DOHH2 (cell line): Measurements from ENCODE around the gene WIPF2.

Source experiments
- H3F3A ChIP-seq: fragments of 200-600 bp; sonication (generic), shearing (Covaris generic); 2 replicates; pipeline ENCODE4 v1.6.0; 2016; ENCODE audit warnings: antibody characterized with exemption, mild to moderate bottlenecking; ENCODE audit not compliant: control insufficient read depth, insufficient read depth
- H3K27ac ChIP-seq: fragments of 200-600 bp; sonication (generic); 2 replicates; pipeline ENCODE4 v1.5.1; 2014; ENCODE audit warnings: low read depth, mild to moderate bottlenecking, low read length, moderate library complexity
- H3K27me3 ChIP-seq: fragments of 200-600 bp; sonication (generic); 2 replicates; pipeline ENCODE4 v1.6.1; 2014; ENCODE audit warnings: mild to moderate bottlenecking, low read length, mixed read lengths; ENCODE audit not compliant: control insufficient read depth
- H3K36me3 ChIP-seq: fragments of 200-600 bp; sonication (generic); 2 replicates; pipeline ENCODE4 v1.6.1; 2014; ENCODE audit warnings: mild to moderate bottlenecking, low read length, moderate library complexity, mixed read lengths; ENCODE audit not compliant: control insufficient read depth
- H3K4me1 ChIP-seq: fragments of 200-600 bp; sonication (generic); 2 replicates; pipeline ENCODE4 v1.6.1; 2014; ENCODE audit warnings: mild to moderate bottlenecking, low read length, mixed read lengths; ENCODE audit not compliant: control insufficient read depth
- H3K4me2 ChIP-seq: fragments of 200-600 bp; sonication (generic); 2 replicates; pipeline ENCODE4 v1.6.0; 2014; ENCODE audit warnings: mild to moderate bottlenecking, low read length, moderate library complexity
- H3K4me3 ChIP-seq: fragments of 200-600 bp; sonication (generic); 2 replicates; pipeline ENCODE4 v1.5.1; 2014; ENCODE audit warnings: mild to moderate bottlenecking, low read length, mixed read lengths
- H3K79me2 ChIP-seq: fragments of 200-600 bp; sonication (generic); 2 replicates; pipeline ENCODE4 v1.6.1; 2014; ENCODE audit warnings: mild to moderate bottlenecking, low read length, mixed read lengths; ENCODE audit not compliant: control insufficient read depth
- H3K9me2 ChIP-seq: fragments of 200-600 bp; sonication (generic); replicated peaks from 2 replicates; pipeline ENCODE4 v1.6.1; 2014; ENCODE audit warnings: mild to moderate bottlenecking, low read length, mixed read lengths; ENCODE audit not compliant: control insufficient read depth
- H3K9me3 ChIP-seq: fragments of 200-600 bp; sonication (generic); 2 replicates; pipeline ENCODE4 v1.6.1; 2014; ENCODE audit warnings: antibody characterized with exemption, low read length, mixed read lengths; ENCODE audit not compliant: control insufficient read depth, insufficient read depth
- H4K20me1 ChIP-seq: fragments of 200-600 bp; sonication (generic); 2 replicates; pipeline ENCODE4 v1.6.0; 2014; ENCODE audit warnings: low read depth, mild to moderate bottlenecking, antibody characterized with exemption, low read length, moderate library complexity; ENCODE audit not compliant: control insufficient read depth, insufficient read depth
- EZH2phosphoT487 ChIP-seq: fragments of 200-600 bp; sonication (generic); IDR thresholded peaks from 2 replicates; pipeline ENCODE4 v1.6.1; 2017; ENCODE audit warnings: borderline replicate concordance, mild to moderate bottlenecking, antibody characterized with exemption, low read length, moderate library complexity, mixed read lengths
- TF ChIP-seq, protein P1 (sequence below): fragments of 200-600 bp; sonication (generic); IDR thresholded peaks from one replicate; pipeline ENCODE4 v1.5.1; 2014; ENCODE audit warnings: antibody characterized with exemption, mild to moderate bottlenecking, low read depth, low read length; ENCODE audit not compliant: poor library complexity, severe bottlenecking

The WIPF2 gene

DNA sequence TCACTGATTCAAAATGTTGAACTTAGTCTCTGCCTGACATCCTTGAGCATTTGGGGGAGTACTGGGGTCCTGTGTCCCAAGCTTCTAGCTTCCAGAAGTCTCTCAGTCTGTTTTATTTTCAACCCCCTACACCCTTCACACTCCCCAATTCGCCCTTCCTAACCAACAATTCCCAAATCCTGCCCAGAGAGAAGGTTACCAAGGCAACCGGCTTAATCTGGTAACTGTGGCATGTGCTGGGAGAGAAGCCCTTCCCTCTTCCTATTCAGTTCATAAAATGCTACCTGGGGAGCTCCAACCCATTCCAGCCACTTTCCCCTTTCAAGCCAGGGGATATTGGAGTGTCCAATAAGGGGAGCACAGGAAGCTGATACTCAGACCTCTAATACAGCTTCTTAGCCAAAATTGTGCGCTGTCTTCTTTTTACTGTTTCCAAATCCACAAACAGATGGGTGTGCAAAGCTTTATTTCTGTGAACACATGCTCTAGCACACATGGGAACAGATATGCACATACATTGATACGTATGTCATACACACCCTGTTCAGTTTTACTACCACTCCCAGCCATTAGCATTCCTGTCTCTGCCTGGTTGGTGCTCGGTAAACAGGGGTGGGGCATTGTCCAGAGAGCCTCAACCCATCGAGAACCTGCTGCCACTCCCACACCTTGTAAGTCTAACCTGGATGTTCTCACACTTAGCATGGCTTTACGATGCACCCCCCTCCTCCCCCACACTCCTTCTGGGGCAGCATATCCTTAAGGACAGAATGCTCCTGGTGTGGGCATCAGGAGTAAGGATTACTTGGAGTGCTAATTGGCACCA is 43.0 kb upstream of the WIPF2 start:
- H4K20me1 ChIP-seq, result no peaks in the 10 kb centered on the region
- no peaks in the 10 kb centered on the region for H3K27me3 ChIP-seq
- H3F3A ChIP-seq, result peaks cover 9% of the 10 kb centered on the region
- H3K9me2 ChIP-seq, result no peaks in the 10 kb centered on the region
- no peaks in the 10 kb centered on the region for H3K9me3 ChIP-seq
- TF ChIP-seq, protein P1, sequence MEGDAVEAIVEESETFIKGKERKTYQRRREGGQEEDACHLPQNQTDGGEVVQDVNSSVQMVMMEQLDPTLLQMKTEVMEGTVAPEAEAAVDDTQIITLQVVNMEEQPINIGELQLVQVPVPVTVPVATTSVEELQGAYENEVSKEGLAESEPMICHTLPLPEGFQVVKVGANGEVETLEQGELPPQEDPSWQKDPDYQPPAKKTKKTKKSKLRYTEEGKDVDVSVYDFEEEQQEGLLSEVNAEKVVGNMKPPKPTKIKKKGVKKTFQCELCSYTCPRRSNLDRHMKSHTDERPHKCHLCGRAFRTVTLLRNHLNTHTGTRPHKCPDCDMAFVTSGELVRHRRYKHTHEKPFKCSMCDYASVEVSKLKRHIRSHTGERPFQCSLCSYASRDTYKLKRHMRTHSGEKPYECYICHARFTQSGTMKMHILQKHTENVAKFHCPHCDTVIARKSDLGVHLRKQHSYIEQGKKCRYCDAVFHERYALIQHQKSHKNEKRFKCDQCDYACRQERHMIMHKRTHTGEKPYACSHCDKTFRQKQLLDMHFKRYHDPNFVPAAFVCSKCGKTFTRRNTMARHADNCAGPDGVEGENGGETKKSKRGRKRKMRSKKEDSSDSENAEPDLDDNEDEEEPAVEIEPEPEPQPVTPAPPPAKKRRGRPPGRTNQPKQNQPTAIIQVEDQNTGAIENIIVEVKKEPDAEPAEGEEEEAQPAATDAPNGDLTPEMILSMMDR, result no peak
- no peak for TF ChIP-seq EZH2phosphoT487
- peaks cover 14% of the 10 kb centered on the region for H3K4me1 ChIP-seq
- H3K79me2 ChIP-seq, result no peaks in the 10 kb centered on the region
- H3K27ac ChIP-seq, result no peak overlapping the region
- peaks cover 26% of the 10 kb centered on the region for H3K36me3 ChIP-seq
- H3K4me3 ChIP-seq, result no peak overlapping the region
- H3K4me2 ChIP-seq, result no peak overlapping the region

DNA sequence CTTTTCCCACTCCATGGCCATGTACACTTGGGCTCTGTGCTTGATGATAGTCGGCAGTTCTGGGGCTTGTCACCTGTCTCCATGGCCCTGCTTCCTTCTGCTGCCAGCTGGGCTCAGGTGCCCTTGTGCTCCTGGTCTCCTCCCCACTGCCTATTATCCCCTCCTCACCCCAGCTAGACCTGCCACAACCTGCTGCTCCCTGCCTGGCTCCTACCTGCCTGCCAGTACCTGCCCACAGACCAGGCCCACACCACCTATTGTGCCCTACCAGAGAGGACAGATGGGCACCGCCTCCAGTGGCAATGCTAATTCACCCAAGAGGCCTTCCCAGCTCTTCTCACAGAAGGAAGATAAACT is 42.4 kb upstream of the WIPF2 start:
- no peak overlapping the region for H3K4me3 ChIP-seq
- H3K4me2 ChIP-seq, result peak overlapping the region; percentile 88
- TF ChIP-seq EZH2phosphoT487, result no peak
- TF ChIP-seq, protein P1, result no peak
- H4K20me1 ChIP-seq, result no peaks in the 10 kb centered on the region
- H3K27ac ChIP-seq, result no peak overlapping the region
- H3K4me1 ChIP-seq, result peaks cover 14% of the 10 kb centered on the region
- H3K9me3 ChIP-seq, result no peaks in the 10 kb centered on the region
- no peaks in the 10 kb centered on the region for H3K27me3 ChIP-seq
- peaks cover 9% of the 10 kb centered on the region for H3F3A ChIP-seq
- no peaks in the 10 kb centered on the region for H3K9me2 ChIP-seq
- peaks cover 20% of the 10 kb centered on the region for H3K36me3 ChIP-seq
- H3K79me2 ChIP-seq, result no peaks in the 10 kb centered on the region

DNA sequence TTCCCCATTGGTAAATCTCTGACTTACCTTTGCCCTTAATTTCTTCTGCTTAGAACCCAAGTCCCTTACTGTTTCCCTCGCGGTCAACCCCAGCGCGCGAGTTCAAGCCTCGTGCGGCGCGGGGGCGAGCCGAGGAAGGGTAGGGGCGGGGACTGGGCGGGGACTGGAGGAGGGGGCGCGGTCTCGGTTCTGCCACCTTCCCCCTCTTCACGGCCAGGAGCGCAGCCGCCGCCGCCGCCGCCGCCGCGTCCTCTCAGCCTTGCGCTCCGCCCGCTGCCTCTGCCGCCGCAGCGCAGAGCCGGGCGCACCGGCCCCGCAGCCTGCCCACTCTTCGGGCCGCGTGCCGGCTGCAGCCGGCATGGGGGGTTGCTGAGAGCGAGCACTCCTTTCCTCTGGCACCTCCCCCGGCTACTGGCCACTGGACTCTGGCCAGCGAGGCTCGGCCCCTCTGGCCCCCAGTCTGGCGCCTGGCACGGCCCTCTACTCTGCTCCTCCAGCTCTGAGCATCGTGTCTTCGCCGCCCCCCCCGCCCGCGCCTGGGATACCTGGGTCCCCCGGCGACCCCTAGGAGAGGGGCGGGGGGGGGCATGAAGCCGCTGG is 41.7 kb upstream of the WIPF2 start, which contains the start of gene RAPGEFL1:
TSS of gene RAPGEFL1 (plus strand) at position 196 of the 600 bp plus-strand sequence. CDS start at position 588, 392 bp downstream.
- peak within 1 kb of the TSS; percentile 72 for H3K4me3 ChIP-seq
- H3K9me2 ChIP-seq, result no peaks in the 10 kb centered on the region
- no peaks in the 10 kb centered on the region for H3K27me3 ChIP-seq
- H3K79me2 ChIP-seq, result no peaks in the 10 kb centered on the region
- H3F3A ChIP-seq, result peaks cover 9% of the 10 kb centered on the region
- no peaks in the 10 kb centered on the region for H3K9me3 ChIP-seq
- H3K27ac ChIP-seq, result no peak within 1 kb of the TSS
- H3K4me2 ChIP-seq, result peak within 1 kb of the TSS; percentile 88
- H3K4me1 ChIP-seq, result peaks cover 14% of the 10 kb centered on the region
- TF ChIP-seq, protein P1, result no peak
- TF ChIP-seq EZH2phosphoT487, result no peak; the same call in 1 of the 2 replicates
- H3K36me3 ChIP-seq, result peaks cover 15% of the 10 kb centered on the region
- no peaks in the 10 kb centered on the region for H4K20me1 ChIP-seq
